HEK293 (cell line): Measurements from ENCODE around the gene ZNF337.
"Not testable (repeated sequence)": the region's sequence is repeated elsewhere in the genome, so short reads cannot be mapped to it uniquely, and the experiment has no call there.

ENCODE experiments used
- CTCF ChIA-PET: fragments of 350-600 bp; formaldehyde crosslinking; extraction: SDS; loops from one replicate; lab custom pipeline; 2021; ENCODE audit warnings: antibody characterized with exemption; lab: Yijun Ruan, JAX
- POLR2A ChIA-PET: fragments of 300-600 bp; formaldehyde crosslinking; extraction: SDS; loops from one replicate; lab custom pipeline; 2020; ENCODE audit warnings: antibody characterized with exemption, inconsistent platforms; lab: Yijun Ruan, JAX
- H3K27ac ChIP-seq: fragments of 200-500 bp; sonication (Bioruptor generic); 2 replicates; pipeline ENCODE4 v1.5.1; 2014; ENCODE audit warnings: low read depth, low read length, control low read depth, inconsistent platforms; ENCODE audit errors: extremely low read depth
- H3K36me3 ChIP-seq, 2 experiments: fragments of 200-500 bp in 1 of 2; sonication (Bioruptor generic) in 1 of 2; 1 replicate in 1 of 2; 2 replicates in 1 of 2; pipeline ENCODE4 v1.5.1; 2014 to 2017; ENCODE audit warnings: inconsistent platforms in 2 of 2, low read length in 2 of 2; ENCODE audit not compliant: control insufficient read depth in 2 of 2, insufficient read depth in 1 of 2
- H3K4me1 ChIP-seq: fragments of 200-500 bp; sonication (Bioruptor generic); 2 replicates; pipeline ENCODE4 v1.5.1; 2014; ENCODE audit warnings: mild to moderate bottlenecking, low read length, inconsistent platforms; ENCODE audit not compliant: control insufficient read depth, insufficient read depth
- H3K4me3 ChIP-seq: 2 replicates; pipeline ENCODE4 v1.5.1; 2011; ENCODE audit warnings: low read depth, mild to moderate bottlenecking, control low read depth, low read length, moderate library complexity
- H3K9me3 ChIP-seq: fragments of 200-500 bp; sonication (Bioruptor generic); 2 replicates; pipeline ENCODE4 v1.5.1; 2014; ENCODE audit warnings: low read depth, low read length, inconsistent platforms; ENCODE audit not compliant: control insufficient read depth, insufficient read depth
- KLF8 ChIP-seq: fragments of 450-650 bp; formaldehyde crosslinking; IDR thresholded peaks from 2 replicates; pipeline ENCODE4 v1.5.1; 2016; ENCODE audit warnings: missing biosample characterization, missing genetic modification characterization
- MYNN ChIP-seq: fragments of 450-650 bp; formaldehyde crosslinking; IDR thresholded peaks from 2 replicates; pipeline ENCODE4 v1.5.1; 2016; ENCODE audit warnings: missing biosample characterization, missing genetic modification characterization, borderline replicate concordance
- PRDM1 ChIP-seq: fragments of 450-650 bp; formaldehyde crosslinking; IDR thresholded peaks from 2 replicates; pipeline ENCODE4; 2016; ENCODE audit warnings: missing biosample characterization, missing genetic modification characterization
- SCRT1 ChIP-seq: fragments of 450-650 bp; formaldehyde crosslinking; IDR thresholded peaks from 2 replicates; pipeline ENCODE4 v1.5.1; 2016; ENCODE audit warnings: missing biosample characterization, missing genetic modification characterization, borderline replicate concordance
- SETDB1 ChIP-seq: IDR thresholded peaks from one replicate; pipeline ENCODE4 v1.6.1; 2017; ENCODE audit warnings: mild to moderate bottlenecking, low read length, moderate library complexity, mixed read lengths; ENCODE audit not compliant: insufficient read length
- SP2 ChIP-seq: fragments of 450-650 bp; formaldehyde crosslinking; IDR thresholded peaks from 2 replicates; pipeline ENCODE4 v1.5.1; 2016; ENCODE audit warnings: missing biosample characterization, missing genetic modification characterization
- TRIM28 ChIP-seq: IDR thresholded peaks from 2 replicates; pipeline ENCODE4 v1.6.1; 2011; ENCODE audit warnings: low read length, control low read depth, borderline replicate concordance
- WT1 ChIP-seq: fragments of 450-650 bp; formaldehyde crosslinking; IDR thresholded peaks from 2 replicates; pipeline ENCODE4 v1.5.1; 2016; ENCODE audit warnings: missing biosample characterization, missing genetic modification characterization
- ZNF529 ChIP-seq: fragments of 450-650 bp; formaldehyde crosslinking; IDR thresholded peaks from 2 replicates; pipeline ENCODE4 v1.5.1; 2017; ENCODE audit warnings: missing genetic modification characterization, missing biosample characterization; ENCODE audit not compliant: insufficient replicate concordance
- ZNF560 ChIP-seq: fragments of 450-650 bp; formaldehyde crosslinking; IDR thresholded peaks from 2 replicates; pipeline ENCODE4 v1.5.1; 2017; ENCODE audit warnings: missing biosample characterization, missing genetic modification characterization, borderline replicate concordance
- ZNF561 ChIP-seq: fragments of 450-650 bp; IDR thresholded peaks from 2 replicates; pipeline ENCODE4 v1.5.1; 2018; ENCODE audit warnings: missing biosample characterization, missing genetic modification characterization, borderline replicate concordance
- ZNF600 ChIP-seq: fragments of 450-650 bp; formaldehyde crosslinking; IDR thresholded peaks from 2 replicates; pipeline ENCODE4 v1.5.1; 2016; ENCODE audit warnings: missing biosample characterization, missing genetic modification characterization
- ZNF629 ChIP-seq: fragments of 450-650 bp; formaldehyde crosslinking; IDR thresholded peaks from 2 replicates; pipeline ENCODE4 v1.5.1; 2017; ENCODE audit warnings: missing biosample characterization, missing genetic modification characterization
- ZNF776 ChIP-seq: fragments of 450-650 bp; formaldehyde crosslinking; IDR thresholded peaks from 2 replicates; pipeline ENCODE4 v1.5.0; 2017; ENCODE audit warnings: missing biosample characterization, missing genetic modification characterization, borderline replicate concordance
- ZNF791 ChIP-seq: fragments of 450-650 bp; formaldehyde crosslinking; IDR thresholded peaks from 2 replicates; pipeline ENCODE4 v1.5.1; 2016; ENCODE audit warnings: missing biosample characterization, missing genetic modification characterization
- ZNF792 ChIP-seq: fragments of 450-650 bp; formaldehyde crosslinking; IDR thresholded peaks from 2 replicates; pipeline ENCODE4 v1.5.1; 2016; ENCODE audit warnings: missing biosample characterization, missing genetic modification characterization
- TF ChIP-seq, protein P1 (sequence below): fragments of 450-650 bp; formaldehyde crosslinking; IDR thresholded peaks from 2 replicates; pipeline ENCODE4 v1.5.1; 2016; ENCODE audit warnings: missing biosample characterization, missing genetic modification characterization, low read depth

ZNF337 gene

DNA sequence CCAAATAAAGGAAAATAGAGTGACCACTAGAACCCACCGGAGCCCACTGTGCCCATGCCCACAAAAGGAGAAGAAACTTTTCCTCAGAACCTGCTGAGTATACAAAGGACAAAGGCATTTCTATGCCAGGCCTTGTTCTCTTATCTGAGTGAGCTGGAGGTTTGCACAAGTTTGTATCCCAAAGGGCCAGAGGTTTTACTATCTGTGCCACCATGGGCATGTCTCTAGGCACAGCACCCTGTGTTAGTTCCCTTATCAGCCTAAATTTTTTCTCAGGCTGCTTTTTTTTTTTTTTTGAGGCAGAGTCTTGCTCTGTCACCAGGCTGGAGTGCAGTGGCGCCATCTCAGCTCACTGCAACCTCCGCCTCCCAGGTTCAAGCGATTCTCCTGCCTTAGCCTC, 43.8 kb downstream of the ZNF337 start:
- H3K36me3 ChIP-seq, H3K4me1 ChIP-seq, POLR2A ChIA-PET, H3K9me3 ChIP-seq, H3K27ac ChIP-seq, H3K4me3 ChIP-seq: not testable (repeated sequence)
- CTCF ChIA-PET, result interaction anchor here (0.6 to 0.7 kb wide), 2 partner anchors 8 to 442 kb away, joined by 3 to 6 read pairs; no protein-coding TSS in a partner anchor

GRCh38 chr20:25644814-25645213, 51.8 kb downstream of the ZNF337 start:
- ChIA-PET POLR2A (no interaction called here), CTCF (interaction anchor here (0.7 kb wide), 1 partner anchor 8 kb away, joined by 3 read pairs; no protein-coding TSS in a partner anchor)
- TF ChIP-seq ZNF792 (no peak), MYNN (no peak), KLF8 (tag by site-specific recombination) (no peak), ZNF791 (tag by site-specific recombination) (no peak)
- TF ChIP-seq, protein P1, sequence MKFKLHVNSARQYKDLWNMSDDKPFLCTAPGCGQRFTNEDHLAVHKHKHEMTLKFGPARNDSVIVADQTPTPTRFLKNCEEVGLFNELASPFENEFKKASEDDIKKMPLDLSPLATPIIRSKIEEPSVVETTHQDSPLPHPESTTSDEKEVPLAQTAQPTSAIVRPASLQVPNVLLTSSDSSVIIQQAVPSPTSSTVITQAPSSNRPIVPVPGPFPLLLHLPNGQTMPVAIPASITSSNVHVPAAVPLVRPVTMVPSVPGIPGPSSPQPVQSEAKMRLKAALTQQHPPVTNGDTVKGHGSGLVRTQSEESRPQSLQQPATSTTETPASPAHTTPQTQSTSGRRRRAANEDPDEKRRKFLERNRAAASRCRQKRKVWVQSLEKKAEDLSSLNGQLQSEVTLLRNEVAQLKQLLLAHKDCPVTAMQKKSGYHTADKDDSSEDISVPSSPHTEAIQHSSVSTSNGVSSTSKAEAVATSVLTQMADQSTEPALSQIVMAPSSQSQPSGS (tag by site-specific recombination), result peak; percentile 60
- H3K36me3 ChIP-seq, result peaks cover 0 to 4% of the 10 kb centered on the region in 2 experiments; a peak in 2 of 3 replicates
- no peaks in the 10 kb centered on the region for H3K9me3 ChIP-seq
- H3K27ac ChIP-seq, result no peak overlapping the region
- no peak overlapping the region for H3K4me3 ChIP-seq
- H3K4me1 ChIP-seq, result no peaks in the 10 kb centered on the region

- no peak overlapping the region for H3K4me3 ChIP-seq
- TF ChIP-seq SCRT1 (tag by site-specific recombination) (no peak), TRIM28 (no peak), ZNF776 (tag by site-specific recombination) (no peak), ZNF600 (tag by site-specific recombination) (no peak), ZNF629 (tag by site-specific recombination) (no peak), PRDM1 (tag by site-specific recombination) (no peak), ZNF560 (tag by site-specific recombination) (no peak), WT1 (tag by site-specific recombination) (no peak)
- no peaks in the 10 kb centered on the region for H3K9me3 ChIP-seq
- POLR2A ChIA-PET, result interaction anchor here (0.6 kb wide), 1 partner anchor 66 kb away, joined by 3 read pairs; no protein-coding TSS in a partner anchor
- H3K4me1 ChIP-seq, result no peaks in the 10 kb centered on the region
- CTCF ChIA-PET, result interaction anchor here (0.6 kb wide), 1 partner anchor 16 kb away, joined by 3 read pairs; no protein-coding TSS in a partner anchor
- H3K36me3 ChIP-seq, result peaks cover 0 to 4% of the 10 kb centered on the region in 2 experiments; a peak in 2 of 3 replicates
- no peak overlapping the region for H3K27ac ChIP-seq
Measured at GRCh38 chr20:25643716-25644115, 52.9 kb downstream of the ZNF337 start.

DNA sequence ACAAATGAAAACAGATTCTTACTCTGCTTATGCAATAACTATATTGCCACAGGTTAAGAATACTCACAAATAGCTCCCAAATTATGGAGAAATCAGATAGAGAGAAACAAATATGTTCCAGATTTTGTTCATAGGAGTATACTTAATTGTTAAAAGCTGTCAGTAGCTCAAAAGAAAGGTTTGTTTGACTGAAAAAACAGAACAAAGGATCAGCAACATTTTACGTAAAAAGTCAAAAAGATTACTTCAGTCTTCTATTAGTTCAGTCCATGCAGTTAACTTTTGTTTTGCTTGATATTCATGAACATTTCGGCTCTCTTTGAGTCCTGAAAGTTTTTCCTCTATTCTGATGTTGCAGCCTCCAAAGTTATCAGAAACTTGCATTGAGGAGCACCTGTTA, 59.4 kb downstream of the ZNF337 start:
- ChIA-PET POLR2A (no interaction called here), CTCF (no interaction called here)
- no peaks in the 10 kb centered on the region for H3K4me1 ChIP-seq
- no peak for TF ChIP-seq SP2
- peak; percentile 13 for TF ChIP-seq ZNF529 (tag by site-specific recombination)
- no peak for TF ChIP-seq ZNF561
- 0 out of 2 replicates have a peak, but pooled peaks have one; percentile 64 for TF ChIP-seq TRIM28
- peak; percentile 99 for TF ChIP-seq SETDB1
- no peaks in the 10 kb centered on the region for H3K9me3 ChIP-seq
- peaks cover 0 to 19% of the 10 kb centered on the region in 2 experiments; a peak in 2 of 3 replicates for H3K36me3 ChIP-seq
- H3K4me3 ChIP-seq, result no peak overlapping the region
- no peak overlapping the region for H3K27ac ChIP-seq
